ENCODE measurements around the gene HYAL3.

Gene HYAL3

GRCh38 chr3:50296721-50297383 is 2.4 kb downstream of the HYAL3 start:
- Histone ChIP-seq H3K36me3 (ENCODE audit: control insufficient read depth, low read length) (peaks cover 3% of the 10 kb centered on the region), H3K4me1 (ENCODE audit: control insufficient read depth, low read length) (peaks cover 27% of the 10 kb centered on the region), H3K79me2 (ENCODE audit: control insufficient read depth, low read length) (peaks cover 7% of the 10 kb centered on the region), H3K9me3 (ENCODE audit: control insufficient read depth, insufficient read depth, low read length) (no peaks in the 10 kb centered on the region), H3K4me3 (ENCODE audit: low read length) (no peak overlapping the region), H4K20me1 (ENCODE audit: control insufficient read depth, insufficient read depth, low read depth, low read length) (no peaks in the 10 kb centered on the region), H3K9me2 (replicated peaks; ENCODE audit: control insufficient read depth, low read length) (no peaks in the 10 kb centered on the region), H3F3A (ENCODE audit: control insufficient read depth, insufficient read depth) (peaks cover 4% of the 10 kb centered on the region; the same call in 1 of the 2 replicates), H3K4me2 (ENCODE audit: low read length) (no peak overlapping the region), H3K27me3 (ENCODE audit: control insufficient read depth, low read length) (no peaks in the 10 kb centered on the region), H3K27ac (ENCODE audit: low read depth, low read length) (no peak overlapping the region)
- TF ChIP-seq CTCF (IDR thresholded peaks at IDR 0.05; ENCODE audit: low read depth, low read length, poor library complexity, severe bottlenecking) (no peak), EZH2phosphoT487 (IDR thresholded peaks at IDR 0.05; ENCODE audit: borderline replicate concordance, low read length) (no peak)

GRCh38 chr3:50295553-50296431 is 3.4 kb downstream of the HYAL3 start:
- Histone ChIP-seq H3F3A (ENCODE audit: control insufficient read depth, insufficient read depth) (peaks cover 4% of the 10 kb centered on the region; the same call in 1 of the 2 replicates), H4K20me1 (ENCODE audit: control insufficient read depth, insufficient read depth, low read depth, low read length) (no peaks in the 10 kb centered on the region), H3K4me2 (ENCODE audit: low read length) (no peak overlapping the region), H3K27ac (ENCODE audit: low read depth, low read length) (no peak overlapping the region), H3K9me3 (ENCODE audit: control insufficient read depth, insufficient read depth, low read length) (no peaks in the 10 kb centered on the region), H3K27me3 (ENCODE audit: control insufficient read depth, low read length) (no peaks in the 10 kb centered on the region), H3K79me2 (ENCODE audit: control insufficient read depth, low read length) (peaks cover 17% of the 10 kb centered on the region), H3K36me3 (ENCODE audit: control insufficient read depth, low read length) (peaks cover 8% of the 10 kb centered on the region), H3K4me1 (ENCODE audit: control insufficient read depth, low read length) (peaks cover 29% of the 10 kb centered on the region), H3K9me2 (replicated peaks; ENCODE audit: control insufficient read depth, low read length) (no peaks in the 10 kb centered on the region), H3K4me3 (ENCODE audit: low read length) (no peak overlapping the region)
- TF ChIP-seq EZH2phosphoT487 (IDR thresholded peaks at IDR 0.05; ENCODE audit: borderline replicate concordance, low read length) (no peak), CTCF (IDR thresholded peaks at IDR 0.05; ENCODE audit: low read depth, low read length, poor library complexity, severe bottlenecking) (no peak)

- H3K36me3 ChIP-seq (ENCODE audit: control insufficient read depth, low read length), result peaks cover 19% of the 10 kb centered on the region
- no peak overlapping the region for H3K4me2 ChIP-seq (ENCODE audit: low read length)
- 0 out of 2 replicates have a peak, but pooled peaks cover under 1% of the 10 kb centered on the region for H3F3A ChIP-seq (ENCODE audit: control insufficient read depth, insufficient read depth)
- H3K27ac ChIP-seq (ENCODE audit: low read depth, low read length), result no peak overlapping the region
- H3K4me3 ChIP-seq (ENCODE audit: low read length), result no peak overlapping the region
- peaks cover 26% of the 10 kb centered on the region for H3K4me1 ChIP-seq (ENCODE audit: control insufficient read depth, low read length)
- TF ChIP-seq CTCF (IDR thresholded peaks at IDR 0.05; ENCODE audit: low read depth, low read length, poor library complexity, severe bottlenecking) (no peak), EZH2phosphoT487 (IDR thresholded peaks at IDR 0.05; ENCODE audit: borderline replicate concordance, low read length) (no peak)
- no peaks in the 10 kb centered on the region for H3K9me2 ChIP-seq (replicated peaks; ENCODE audit: control insufficient read depth, low read length)
- H3K79me2 ChIP-seq (ENCODE audit: control insufficient read depth, low read length), result peaks cover 28% of the 10 kb centered on the region
- H4K20me1 ChIP-seq (ENCODE audit: control insufficient read depth, insufficient read depth, low read depth, low read length), result no peaks in the 10 kb centered on the region
- no peaks in the 10 kb centered on the region for H3K27me3 ChIP-seq (ENCODE audit: control insufficient read depth, low read length)
- H3K9me3 ChIP-seq (ENCODE audit: control insufficient read depth, insufficient read depth, low read length), result no peaks in the 10 kb centered on the region
These were observed 4.5 kb downstream of the HYAL3 start for GRCh38 chr3:50294492-50295403.
